Measurements from ENCODE around the gene ULBP3. TPM values are rescaled to one million over a fixed set of nuclear protein-coding genes. Genes with fewer than 3 reads are reported as not detected.

Gene ULBP3
- total RNA-seq, 1 experiment from 2014 or later = 18.4 TPM

DNA sequence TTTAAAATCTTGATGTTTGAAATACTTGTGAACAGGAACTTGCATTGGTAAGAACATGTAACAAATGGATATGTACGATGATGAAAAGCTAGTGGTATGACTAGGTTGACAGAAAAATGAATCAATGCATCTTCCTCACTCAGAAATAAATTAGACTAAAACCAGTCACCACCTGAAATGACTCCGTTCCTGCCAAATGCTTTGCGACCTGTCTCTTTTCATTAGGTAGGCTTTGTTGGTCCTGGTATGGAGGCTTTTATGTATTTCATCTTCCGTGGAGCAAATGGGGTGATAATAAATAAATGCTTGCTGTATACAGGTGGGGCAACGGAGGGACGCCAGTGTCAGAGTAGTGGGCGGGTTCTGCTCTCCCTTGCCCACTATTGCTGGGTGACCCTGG is 17.1 kb upstream of the ULBP3 start:
- Histone ChIP-seq H3K27ac (ENCODE audit: low read depth, low read length) (no peak overlapping the region), H3K9me3 (ENCODE audit: control insufficient read depth in 1 of 2, insufficient read depth in 1 of 2, low read depth in 1 of 2, low read length in 2 of 2) (no peaks in the 10 kb centered on the region), H3K27me3 (ENCODE audit: insufficient read depth, low read length) (no peaks in the 10 kb centered on the region), H4K20me1 (ENCODE audit: insufficient read depth) (no peaks in the 10 kb centered on the region), H3K36me3 (ENCODE audit: control insufficient read depth in 1 of 2, insufficient read depth in 2 of 2, low read length in 2 of 2) (no peaks in the 10 kb centered on the region), H3K9ac (ENCODE audit: low read length) (no peak overlapping the region), H3K4me3 (replicated peaks in 1 of 2; ENCODE audit: low read depth in 1 of 2, low read length in 2 of 2) (no peak overlapping the region), H3K4me2 (ENCODE audit: low read length) (no peak overlapping the region), H3K79me2 (ENCODE audit: insufficient read depth, low read length) (no peaks in the 10 kb centered on the region), H3K9me2 (ENCODE audit: insufficient read depth) (no peaks in the 10 kb centered on the region), H3K4me1 (ENCODE audit: control insufficient read depth in 1 of 2, insufficient read depth in 2 of 2, low read length in 2 of 2) (no peaks in the 10 kb centered on the region), H2AFZ (ENCODE audit: low read depth, low read length, poor library complexity, severe bottlenecking) (no peak overlapping the region)
- DNase-seq (ENCODE audit: low read depth, low spot score) (no peak), ATAC-seq (no peak)
- TF ChIP-seq ATF3 (IDR thresholded peaks at IDR 0.05) (no peak), FOSL1 (IDR thresholded peaks at IDR 0.05; ENCODE audit: low read depth) (no peak), SRF (IDR thresholded peaks at IDR 0.05; ENCODE audit: low read depth) (no peak), SP1 (IDR thresholded peaks at IDR 0.05; ENCODE audit: low read depth) (no peak), CEBPB (IDR thresholded peaks at IDR 0.05; ENCODE audit: low read depth) (no peak), ZFX (IDR thresholded peaks at IDR 0.05) (no peak), POLR2A (IDR thresholded peaks at IDR 0.05; ENCODE audit: borderline replicate concordance, extremely low read depth, insufficient read depth, insufficient read length) (no peak)
- TF ChIP-seq, protein P1, sequence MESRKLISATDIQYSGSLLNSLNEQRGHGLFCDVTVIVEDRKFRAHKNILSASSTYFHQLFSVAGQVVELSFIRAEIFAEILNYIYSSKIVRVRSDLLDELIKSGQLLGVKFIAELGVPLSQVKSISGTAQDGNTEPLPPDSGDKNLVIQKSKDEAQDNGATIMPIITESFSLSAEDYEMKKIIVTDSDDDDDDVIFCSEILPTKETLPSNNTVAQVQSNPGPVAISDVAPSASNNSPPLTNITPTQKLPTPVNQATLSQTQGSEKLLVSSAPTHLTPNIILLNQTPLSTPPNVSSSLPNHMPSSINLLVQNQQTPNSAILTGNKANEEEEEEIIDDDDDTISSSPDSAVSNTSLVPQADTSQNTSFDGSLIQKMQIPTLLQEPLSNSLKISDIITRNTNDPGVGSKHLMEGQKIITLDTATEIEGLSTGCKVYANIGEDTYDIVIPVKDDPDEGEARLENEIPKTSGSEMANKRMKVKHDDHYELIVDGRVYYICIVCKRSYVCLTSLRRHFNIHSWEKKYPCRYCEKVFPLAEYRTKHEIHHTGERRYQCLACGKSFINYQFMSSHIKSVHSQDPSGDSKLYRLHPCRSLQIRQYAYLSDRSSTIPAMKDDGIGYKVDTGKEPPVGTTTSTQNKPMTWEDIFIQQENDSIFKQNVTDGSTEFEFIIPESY (IDR thresholded peaks at IDR 0.05; ENCODE audit: extremely low read depth, insufficient replicate concordance, low read length) = no peak
- TF ChIP-seq, protein P2, sequence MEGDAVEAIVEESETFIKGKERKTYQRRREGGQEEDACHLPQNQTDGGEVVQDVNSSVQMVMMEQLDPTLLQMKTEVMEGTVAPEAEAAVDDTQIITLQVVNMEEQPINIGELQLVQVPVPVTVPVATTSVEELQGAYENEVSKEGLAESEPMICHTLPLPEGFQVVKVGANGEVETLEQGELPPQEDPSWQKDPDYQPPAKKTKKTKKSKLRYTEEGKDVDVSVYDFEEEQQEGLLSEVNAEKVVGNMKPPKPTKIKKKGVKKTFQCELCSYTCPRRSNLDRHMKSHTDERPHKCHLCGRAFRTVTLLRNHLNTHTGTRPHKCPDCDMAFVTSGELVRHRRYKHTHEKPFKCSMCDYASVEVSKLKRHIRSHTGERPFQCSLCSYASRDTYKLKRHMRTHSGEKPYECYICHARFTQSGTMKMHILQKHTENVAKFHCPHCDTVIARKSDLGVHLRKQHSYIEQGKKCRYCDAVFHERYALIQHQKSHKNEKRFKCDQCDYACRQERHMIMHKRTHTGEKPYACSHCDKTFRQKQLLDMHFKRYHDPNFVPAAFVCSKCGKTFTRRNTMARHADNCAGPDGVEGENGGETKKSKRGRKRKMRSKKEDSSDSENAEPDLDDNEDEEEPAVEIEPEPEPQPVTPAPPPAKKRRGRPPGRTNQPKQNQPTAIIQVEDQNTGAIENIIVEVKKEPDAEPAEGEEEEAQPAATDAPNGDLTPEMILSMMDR (IDR thresholded peaks at IDR 0.05 in 2 of 3, conservative IDR thresholded peaks at IDR 0.05 in 1 of 3; ENCODE audit: borderline replicate concordance in 1 of 3, insufficient read depth in 1 of 3, low read depth in 2 of 3, low read length in 2 of 3) = no peak
- intact Hi-C loops (cut with micrococcal nuclease) = no loop called here
- ChIA-PET RAD21 (ENCODE audit: low non-redundant PET in 1 of 2, low total read pairs in 2 of 2, uncharacterized antibody in 2 of 2, unreplicated experiment in 2 of 2) (no interaction called here), CTCF (no interaction called here), POLR2A (no interaction called here)
- no TSS peak for BruUV-seq (replicated peaks)

Data from HCT116 (cell line).